IMR-90 (cell line): ENCODE measurements around the gene LTBP1. TPM values are rescaled to one million over a fixed set of nuclear protein-coding genes. Genes with fewer than 3 reads are reported as not detected.

ENCODE experiments used
- ATAC-seq: fragments of 200-7000 bp; cut with Tn5 transposase; 2 replicates; pipeline ENCODE4 v1.9.1; 2020; ENCODE audit warnings: low read depth, mild to moderate bottlenecking, moderate library complexity
- BruUV-seq: library from RNA; stranded (reverse); fragments of 400-500 nt; replicated peaks from 2 replicates; lab custom pipeline; 2021; lab: Mats Ljungman, UMichigan
- CTCF ChIA-PET: fragments of 300-600 bp; formaldehyde crosslinking; extraction: SDS; loops from one replicate; lab custom pipeline; 2021; ENCODE audit warnings: antibody characterized with exemption; lab: Yijun Ruan, JAX
- POLR2A ChIA-PET: fragments of 300-600 bp; sonication (Branson Sonifier 250); formaldehyde crosslinking; loops from one replicate; lab custom pipeline; 2022; ENCODE audit warnings: antibody characterized with exemption; ENCODE audit not compliant: unreplicated experiment; lab: Charles Lee
- DNase-seq: peaks from one replicate; pipeline ENCODE4 v3.0.0; 2013
- H2AFZ ChIP-seq: replicated peaks from 2 replicates; pipeline ENCODE3; 2013; ENCODE audit warnings: low read length, mild to moderate bottlenecking; ENCODE audit not compliant: poor library complexity
- H2AK5ac ChIP-seq: 2 replicates; pipeline ENCODE4 v1.6.1; 2013; ENCODE audit warnings: low read depth, low read length, inconsistent platforms
- H2AK9ac ChIP-seq: replicated peaks from 2 replicates; pipeline ENCODE3; 2013; ENCODE audit warnings: mild to moderate bottlenecking, low read depth, low read length, moderate library complexity; ENCODE audit not compliant: poor library complexity
- H2BK120ac ChIP-seq: 2 replicates; pipeline ENCODE4 v1.6.1; 2013; ENCODE audit warnings: low read depth, low read length, inconsistent platforms
- H2BK15ac ChIP-seq: 3 replicates; pipeline ENCODE4 v1.6.1; 2013; ENCODE audit warnings: low read depth, low read length, inconsistent platforms
- H2BK20ac ChIP-seq: 2 replicates; pipeline ENCODE4 v1.6.1; 2013; ENCODE audit warnings: low read depth, mild to moderate bottlenecking, inconsistent platforms, low read length, moderate library complexity
- H2BK5ac ChIP-seq: 2 replicates; pipeline ENCODE4 v1.6.1; 2013; ENCODE audit warnings: mild to moderate bottlenecking, low read depth, low read length, inconsistent platforms; ENCODE audit not compliant: poor library complexity, severe bottlenecking
- H3K14ac ChIP-seq: replicated peaks from 2 replicates; pipeline ENCODE4 v1.6.1; 2013; ENCODE audit warnings: low read depth, low read length, inconsistent platforms
- H3K18ac ChIP-seq: 2 replicates; pipeline ENCODE4 v1.6.1; 2013; ENCODE audit warnings: low read depth, low read length, control low read depth
- H3K23ac ChIP-seq: 2 replicates; pipeline ENCODE4 v1.6.1; 2013; ENCODE audit warnings: low read depth, low read length, inconsistent platforms
- H3K27ac ChIP-seq: 2 replicates; pipeline ENCODE4 v1.5.1; 2013; ENCODE audit warnings: mild to moderate bottlenecking, control low read depth, low read length; ENCODE audit not compliant: insufficient read depth
- H3K27me3 ChIP-seq: 2 replicates; pipeline ENCODE4 v1.6.1; 2013; ENCODE audit warnings: low read length; ENCODE audit not compliant: control insufficient read depth, insufficient read depth
- H3K36me3 ChIP-seq: 2 replicates; pipeline ENCODE4 v1.6.1; 2013; ENCODE audit warnings: low read length, mixed read lengths; ENCODE audit not compliant: control insufficient read depth, insufficient read depth
- H3K4ac ChIP-seq: 2 replicates; pipeline ENCODE4 v1.6.1; 2013; ENCODE audit warnings: low read depth, low read length, inconsistent platforms
- H3K4me1 ChIP-seq: 2 replicates; pipeline ENCODE4 v1.6.1; 2013; ENCODE audit warnings: low read length, mixed read lengths; ENCODE audit not compliant: control insufficient read depth, insufficient read depth
- H3K4me2 ChIP-seq: 2 replicates; pipeline ENCODE4 v1.6.1; 2013; ENCODE audit warnings: low read depth, mild to moderate bottlenecking, control low read depth, low read length, moderate library complexity
- H3K4me3 ChIP-seq: 2 replicates; pipeline ENCODE4 v1.5.1; 2013; ENCODE audit warnings: low read depth, mild to moderate bottlenecking, control low read depth, low read length, moderate library complexity; ENCODE audit not compliant: insufficient read depth
- H3K56ac ChIP-seq: 2 replicates; pipeline ENCODE4 v1.6.1; 2013; ENCODE audit warnings: low read length, inconsistent platforms; ENCODE audit not compliant: insufficient read depth; ENCODE audit errors: extremely low read depth
- H3K79me1 ChIP-seq, 2 experiments: 2 replicates each; pipeline ENCODE4 v1.6.1; 2013; ENCODE audit warnings: low read length in 2 of 2, inconsistent platforms in 1 of 2, low read depth in 1 of 2
- H3K9ac ChIP-seq: 2 replicates; pipeline ENCODE4 v1.6.1; 2013; ENCODE audit warnings: low read depth, low read length, control low read depth
- H3K9me1 ChIP-seq: 2 replicates; pipeline ENCODE4 v1.6.1; 2013; ENCODE audit warnings: low read length, inconsistent platforms; ENCODE audit not compliant: insufficient read depth
- H3K9me3 ChIP-seq: 2 replicates; pipeline ENCODE4 v1.6.1; 2013; ENCODE audit warnings: low read length; ENCODE audit not compliant: control insufficient read depth, insufficient read depth
- H4K20me1 ChIP-seq: 2 replicates; pipeline ENCODE4 v1.6.1; 2013; ENCODE audit warnings: low read length, inconsistent platforms; ENCODE audit not compliant: insufficient read depth
- H4K5ac ChIP-seq: 2 replicates; pipeline ENCODE4 v1.6.1; 2013; ENCODE audit warnings: mild to moderate bottlenecking, low read depth, low read length, control low read depth
- H4K8ac ChIP-seq, 2 experiments: 2 replicates each; pipeline ENCODE4 v1.6.1; 2013; ENCODE audit warnings: low read depth in 2 of 2, low read length in 2 of 2, control low read depth in 1 of 2, inconsistent platforms in 1 of 2
- H4K91ac ChIP-seq: 2 replicates; pipeline ENCODE4 v1.6.1; 2013; ENCODE audit warnings: low read depth, low read length, inconsistent platforms; ENCODE audit not compliant: insufficient read depth
- BHLHE40 ChIP-seq: fragments of 150-350 bp; IDR thresholded peaks from 2 replicates; pipeline ENCODE4 v1.6.1; 2016; ENCODE audit warnings: mild to moderate bottlenecking, low read depth, low read length
- CEBPB ChIP-seq: IDR thresholded peaks from 2 replicates; pipeline ENCODE4 v1.6.1; 2012; ENCODE audit warnings: low read depth, low read length, improper control_type of control experiment
- CHD1 ChIP-seq: IDR thresholded peaks from 2 replicates; pipeline ENCODE4 v1.6.1; 2012; ENCODE audit warnings: low read depth, low read length, improper control_type of control experiment
- FOS ChIP-seq: fragments of 150-350 bp; IDR thresholded peaks from 2 replicates; pipeline ENCODE4 v1.6.1; 2016; ENCODE audit warnings: low read depth, low read length
- MAFK ChIP-seq: IDR thresholded peaks from 2 replicates; pipeline ENCODE4 v1.6.1; 2012; ENCODE audit warnings: low read depth, low read length, improper control_type of control experiment
- MAZ ChIP-seq: IDR thresholded peaks from 2 replicates; pipeline ENCODE4 v1.6.1; 2012; ENCODE audit warnings: low read depth, mild to moderate bottlenecking, low read length, improper control_type of control experiment, moderate library complexity, borderline replicate concordance
- MXI1 ChIP-seq: IDR thresholded peaks from 2 replicates; pipeline ENCODE4 v1.6.1; 2012; ENCODE audit warnings: low read depth, mild to moderate bottlenecking, low read length, moderate library complexity, borderline replicate concordance
- NFE2L2 ChIP-seq: fragments of 150-350 bp; IDR thresholded peaks from 2 replicates; pipeline ENCODE4 v1.6.1; 2016; ENCODE audit warnings: low read depth, mild to moderate bottlenecking, low read length
- POLR2A ChIP-seq: IDR thresholded peaks from 2 replicates; pipeline ENCODE4 v1.6.1; 2012; ENCODE audit warnings: mild to moderate bottlenecking, low read depth, low read length
- RFX5 ChIP-seq: IDR thresholded peaks from 2 replicates; pipeline ENCODE4 v1.8.0; 2012; ENCODE audit warnings: low read depth, mild to moderate bottlenecking, low read length, moderate library complexity
- SMC3 ChIP-seq: fragments of 150-350 bp; IDR thresholded peaks from 2 replicates; pipeline ENCODE4 v1.6.1; 2016; ENCODE audit warnings: low read depth, mild to moderate bottlenecking, antibody characterized with exemption, low read length, moderate library complexity
- WGBS, 2 experiments: methylation state at CpG; one replicate each; pipeline versions ENCODE4 v1.1.5 to v1.1.7; 2013; ENCODE audit warnings: missing lambda C conversion rate in 2 of 2; ENCODE audit not compliant: insufficient read length in 1 of 2; ENCODE audit errors: extremely low coverage in 2 of 2; 5-methylcytosine and 5-hydroxymethylcytosine counted together
- dilution Hi-C: fragments of 300-500 bp; cut with HindIII; formaldehyde crosslinking; loops from one replicate; pipeline ENCODE4 v1.14.3; 2018; ENCODE audit warnings: low sequenced_read_pairs; ENCODE audit not compliant: unreplicated experiment
- in situ Hi-C: fragments of 300-500 bp; cut with MboI; formaldehyde crosslinking; loops from 3 replicates; pipeline ENCODE4 v1.14.3; 2019; ENCODE audit warnings: low sequenced_read_pairs, inconsistent platforms, mixed read lengths
- intact Hi-C: fragments of 100-400 bp; cut with micrococcal nuclease; formaldehyde crosslinking; loops from 2 replicates; pipeline ENCODE4 v1.10.0; 2022
- polyA plus RNA-seq, 3 experiments: library from polyadenylated mRNA; depleted of rRNA; stranded (reverse); fragments of >200 nt; gene quantifications; 2 replicates each; pipeline ENCODE4 v1.2.3, GENCODE V29; 2012; ENCODE audit warnings: low replicate concordance in 1 of 3
- total RNA-seq: library from RNA; depleted of rRNA; stranded (reverse); fragments of >200 nt; gene quantifications from 2 replicates; pipeline ENCODE4 v1.2.3, GENCODE V29; 2012
- TF ChIP-seq, protein P1 (sequence below): fragments of 150-350 bp; IDR thresholded peaks from 2 replicates; pipeline ENCODE4 v1.6.1; 2017; ENCODE audit warnings: mild to moderate bottlenecking, antibody characterized with exemption, low read length, low read depth
- TF ChIP-seq, protein P2 (sequence below): fragments of 150-350 bp; IDR thresholded peaks from 2 replicates; pipeline ENCODE4 v1.6.1; 2016; ENCODE audit warnings: low read depth, mild to moderate bottlenecking, low read length, moderate library complexity, borderline replicate concordance
- TF ChIP-seq, protein P3 (sequence below): conservative IDR thresholded peaks from 2 replicates; pipeline ENCODE4 v1.5.1; 2012; ENCODE audit warnings: mild to moderate bottlenecking, low read depth, low read length, improper control_type of control experiment

LTBP1 gene
- total and polyA plus RNA-seq, 2 of the 4 experiments (the other 2 are of a cell fraction): 235 to 326 TPM

DNA sequence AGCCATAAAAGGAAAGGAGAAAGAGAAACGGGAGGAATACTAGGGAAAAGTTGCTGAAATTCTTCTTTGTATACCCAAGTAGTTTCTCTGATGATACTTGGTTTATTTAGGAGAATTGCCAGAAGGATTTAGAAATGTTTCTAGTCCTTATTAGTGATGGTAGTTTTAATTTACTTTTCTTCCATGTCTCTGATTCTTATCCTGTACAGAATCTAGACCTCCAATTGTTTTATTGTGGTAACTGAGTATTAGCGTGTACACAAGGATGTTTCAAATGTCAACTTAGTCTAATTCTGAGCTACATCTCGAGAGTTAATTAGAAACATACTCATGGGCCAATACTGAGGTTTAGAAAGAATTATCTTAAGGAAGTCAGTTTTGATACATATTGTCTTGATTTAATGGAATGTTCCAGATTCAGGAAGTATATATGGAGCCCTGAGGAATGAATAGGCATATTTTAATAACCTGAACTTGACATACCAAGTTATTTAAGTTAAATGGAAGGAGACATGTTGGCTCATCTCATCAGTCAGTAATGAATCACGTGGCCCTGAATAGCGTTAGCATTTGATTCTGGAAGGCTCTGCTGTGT, 219.6 kb downstream of the LTBP1 start:
- no peak overlapping the region for H2AFZ ChIP-seq
- ATAC-seq (peak; percentile 52), DNase-seq (peak; percentile 73)
- BruUV-seq: no TSS peak
- WGBS, 2 experiments: no CpG with 5 or more reads among the region's 5 CpGs
- peak overlapping the region; percentile 87; the same call in 2 of the 3 replicates for H2BK15ac ChIP-seq
- peak overlapping the region; percentile 85 for H2BK120ac ChIP-seq
- peak overlapping the region; percentile 79 for H3K18ac ChIP-seq
- in situ Hi-C loops (no loop called here), dilution Hi-C loops (no loop called here), intact Hi-C loops (loop anchor here (2.0 kb wide), 1 partner anchor 44 kb away; no protein-coding TSS in a partner anchor)
- H3K23ac ChIP-seq: peak overlapping the region; percentile 25; the same call in 1 of the 2 replicates
- peak overlapping the region; percentile 31; the same call in 1 of the 2 replicates for H3K14ac ChIP-seq
- H3K9me3 ChIP-seq: no peaks in the 10 kb centered on the region
- H3K4me1 ChIP-seq: peaks cover 18% of the 10 kb centered on the region
- H2AK9ac ChIP-seq: no peak overlapping the region
- H3K56ac ChIP-seq: no peak overlapping the region
- peak overlapping the region; percentile 40 for H4K5ac ChIP-seq
- H4K8ac ChIP-seq: peak overlapping the region; percentile 30 to 86
- H2BK5ac ChIP-seq: peak overlapping the region; percentile 72
- no peaks in the 10 kb centered on the region for H3K27me3 ChIP-seq
- no peaks in the 10 kb centered on the region for H4K20me1 ChIP-seq
- H3K79me1 ChIP-seq: peaks cover 28 to 54% of the 10 kb centered on the region in 2 experiments
- H3K36me3 ChIP-seq: peaks cover 4% of the 10 kb centered on the region
- peaks cover 4% of the 10 kb centered on the region for H3K9me1 ChIP-seq
- CTCF ChIA-PET: interaction anchor here (1.0 kb wide), 1 partner anchor 135 kb away, joined by 3 read pairs; no protein-coding TSS in a partner anchor
- H2AK5ac ChIP-seq: peak overlapping the region; percentile 59; the same call in 1 of the 2 replicates
- POLR2A ChIA-PET: no interaction called here
- H3K4me3 ChIP-seq: no peak overlapping the region
- H3K4me2 ChIP-seq: peak overlapping the region; percentile 48; the same call in 1 of the 2 replicates
- H3K9ac ChIP-seq: no peak overlapping the region; the same call in 1 of the 2 replicates
- peak overlapping the region; percentile 81; the same call in 1 of the 2 replicates for H2BK20ac ChIP-seq
- TF ChIP-seq NFE2L2 (no peak), POLR2A (no peak), MAZ (no peak), FOS (no peak), RFX5 (no peak), BHLHE40 (no peak), MAFK (no peak), CHD1 (no peak), MXI1 (no peak), SMC3 (no peak), CEBPB (no peak)
- TF ChIP-seq, protein P1, sequence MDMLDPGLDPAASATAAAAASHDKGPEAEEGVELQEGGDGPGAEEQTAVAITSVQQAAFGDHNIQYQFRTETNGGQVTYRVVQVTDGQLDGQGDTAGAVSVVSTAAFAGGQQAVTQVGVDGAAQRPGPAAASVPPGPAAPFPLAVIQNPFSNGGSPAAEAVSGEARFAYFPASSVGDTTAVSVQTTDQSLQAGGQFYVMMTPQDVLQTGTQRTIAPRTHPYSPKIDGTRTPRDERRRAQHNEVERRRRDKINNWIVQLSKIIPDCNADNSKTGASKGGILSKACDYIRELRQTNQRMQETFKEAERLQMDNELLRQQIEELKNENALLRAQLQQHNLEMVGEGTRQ: no peak
- TF ChIP-seq, protein P2, sequence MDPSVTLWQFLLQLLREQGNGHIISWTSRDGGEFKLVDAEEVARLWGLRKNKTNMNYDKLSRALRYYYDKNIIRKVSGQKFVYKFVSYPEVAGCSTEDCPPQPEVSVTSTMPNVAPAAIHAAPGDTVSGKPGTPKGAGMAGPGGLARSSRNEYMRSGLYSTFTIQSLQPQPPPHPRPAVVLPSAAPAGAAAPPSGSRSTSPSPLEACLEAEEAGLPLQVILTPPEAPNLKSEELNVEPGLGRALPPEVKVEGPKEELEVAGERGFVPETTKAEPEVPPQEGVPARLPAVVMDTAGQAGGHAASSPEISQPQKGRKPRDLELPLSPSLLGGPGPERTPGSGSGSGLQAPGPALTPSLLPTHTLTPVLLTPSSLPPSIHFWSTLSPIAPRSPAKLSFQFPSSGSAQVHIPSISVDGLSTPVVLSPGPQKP: no peak
- TF ChIP-seq, protein P3, sequence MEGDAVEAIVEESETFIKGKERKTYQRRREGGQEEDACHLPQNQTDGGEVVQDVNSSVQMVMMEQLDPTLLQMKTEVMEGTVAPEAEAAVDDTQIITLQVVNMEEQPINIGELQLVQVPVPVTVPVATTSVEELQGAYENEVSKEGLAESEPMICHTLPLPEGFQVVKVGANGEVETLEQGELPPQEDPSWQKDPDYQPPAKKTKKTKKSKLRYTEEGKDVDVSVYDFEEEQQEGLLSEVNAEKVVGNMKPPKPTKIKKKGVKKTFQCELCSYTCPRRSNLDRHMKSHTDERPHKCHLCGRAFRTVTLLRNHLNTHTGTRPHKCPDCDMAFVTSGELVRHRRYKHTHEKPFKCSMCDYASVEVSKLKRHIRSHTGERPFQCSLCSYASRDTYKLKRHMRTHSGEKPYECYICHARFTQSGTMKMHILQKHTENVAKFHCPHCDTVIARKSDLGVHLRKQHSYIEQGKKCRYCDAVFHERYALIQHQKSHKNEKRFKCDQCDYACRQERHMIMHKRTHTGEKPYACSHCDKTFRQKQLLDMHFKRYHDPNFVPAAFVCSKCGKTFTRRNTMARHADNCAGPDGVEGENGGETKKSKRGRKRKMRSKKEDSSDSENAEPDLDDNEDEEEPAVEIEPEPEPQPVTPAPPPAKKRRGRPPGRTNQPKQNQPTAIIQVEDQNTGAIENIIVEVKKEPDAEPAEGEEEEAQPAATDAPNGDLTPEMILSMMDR: no peak
- peak overlapping the region; percentile 81 for H4K91ac ChIP-seq
- H3K27ac ChIP-seq: peak overlapping the region; percentile 50; the same call in 1 of the 2 replicates
- peak overlapping the region; percentile 82 for H3K4ac ChIP-seq
